GM12872 (cell line): Measurements from ENCODE around the gene AHCYL1.

Source experiments
- CTCF ChIP-seq: IDR thresholded peaks from 3 replicates; pipeline ENCODE4 v1.5.1; 2011; ENCODE audit warnings: low read depth, mild to moderate bottlenecking, low read length, moderate library complexity; ENCODE audit not compliant: insufficient read depth

AHCYL1 gene

DNA sequence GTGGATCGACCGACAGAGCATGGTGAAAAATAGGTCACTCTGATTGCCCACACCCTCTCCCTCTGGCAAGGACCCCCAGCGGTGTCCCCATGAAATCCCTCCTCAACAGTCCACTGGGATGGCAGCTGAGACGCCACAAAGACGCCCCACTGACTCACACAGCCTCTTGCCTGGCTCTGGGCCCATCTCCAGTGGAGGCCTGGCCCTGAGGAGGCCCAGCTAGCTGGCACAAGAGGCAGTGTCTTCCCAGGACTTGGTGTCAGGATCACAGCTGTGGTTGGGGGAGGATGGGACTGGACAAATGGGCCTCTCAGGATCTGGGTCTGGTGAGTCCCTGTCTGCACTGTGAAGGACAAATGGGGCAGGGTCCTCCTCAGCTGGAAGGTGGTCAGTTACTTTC lies 81.3 kb downstream of the AHCYL1 start:
- no peak for TF ChIP-seq CTCF

- no peak for TF ChIP-seq CTCF
Observed at GRCh38 chr1:110067479-110067892, 82.9 kb downstream of the AHCYL1 start.

DNA sequence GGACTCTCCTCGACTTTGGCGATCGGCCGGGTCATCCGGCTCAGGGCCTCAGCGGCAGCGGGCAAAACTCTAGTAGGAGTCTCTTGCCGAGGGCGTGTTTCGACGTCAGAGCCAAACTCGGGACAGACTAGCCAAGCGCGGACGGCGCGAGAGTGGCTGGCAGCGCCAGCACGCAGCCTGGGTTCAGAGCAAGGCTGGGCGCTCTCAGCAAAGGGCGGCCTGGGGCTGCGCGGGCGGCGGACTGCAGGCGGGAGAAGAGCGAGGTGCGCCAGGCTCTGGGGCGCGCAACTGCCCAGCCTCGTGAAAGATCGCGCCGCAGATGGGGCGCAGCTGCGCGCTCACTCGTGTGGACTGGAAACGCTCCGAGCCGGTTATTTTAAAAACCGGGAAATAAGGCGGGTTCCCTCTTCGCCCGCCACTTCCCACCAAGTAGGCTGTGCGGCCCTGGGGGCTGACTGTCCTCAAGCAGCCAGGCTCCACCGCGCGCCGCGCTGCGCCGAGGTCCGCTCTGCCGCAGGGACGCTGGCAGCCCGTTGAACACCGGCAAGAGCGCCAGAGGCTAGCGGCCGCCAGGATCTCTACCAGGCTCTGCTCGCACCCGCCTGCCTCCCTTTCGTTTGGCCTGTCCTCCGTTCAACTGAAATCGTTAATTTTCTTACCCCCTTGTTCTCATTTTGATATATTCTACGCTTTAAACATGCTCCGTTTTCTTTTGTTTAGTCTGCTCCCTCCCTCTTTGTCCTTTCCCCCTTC lies 83.5 kb downstream of the AHCYL1 start:
- no peak for TF ChIP-seq CTCF

GRCh38 chr1:110068646-110069403 lies 84.3 kb downstream of the AHCYL1 start:
- no peak for TF ChIP-seq CTCF

DNA sequence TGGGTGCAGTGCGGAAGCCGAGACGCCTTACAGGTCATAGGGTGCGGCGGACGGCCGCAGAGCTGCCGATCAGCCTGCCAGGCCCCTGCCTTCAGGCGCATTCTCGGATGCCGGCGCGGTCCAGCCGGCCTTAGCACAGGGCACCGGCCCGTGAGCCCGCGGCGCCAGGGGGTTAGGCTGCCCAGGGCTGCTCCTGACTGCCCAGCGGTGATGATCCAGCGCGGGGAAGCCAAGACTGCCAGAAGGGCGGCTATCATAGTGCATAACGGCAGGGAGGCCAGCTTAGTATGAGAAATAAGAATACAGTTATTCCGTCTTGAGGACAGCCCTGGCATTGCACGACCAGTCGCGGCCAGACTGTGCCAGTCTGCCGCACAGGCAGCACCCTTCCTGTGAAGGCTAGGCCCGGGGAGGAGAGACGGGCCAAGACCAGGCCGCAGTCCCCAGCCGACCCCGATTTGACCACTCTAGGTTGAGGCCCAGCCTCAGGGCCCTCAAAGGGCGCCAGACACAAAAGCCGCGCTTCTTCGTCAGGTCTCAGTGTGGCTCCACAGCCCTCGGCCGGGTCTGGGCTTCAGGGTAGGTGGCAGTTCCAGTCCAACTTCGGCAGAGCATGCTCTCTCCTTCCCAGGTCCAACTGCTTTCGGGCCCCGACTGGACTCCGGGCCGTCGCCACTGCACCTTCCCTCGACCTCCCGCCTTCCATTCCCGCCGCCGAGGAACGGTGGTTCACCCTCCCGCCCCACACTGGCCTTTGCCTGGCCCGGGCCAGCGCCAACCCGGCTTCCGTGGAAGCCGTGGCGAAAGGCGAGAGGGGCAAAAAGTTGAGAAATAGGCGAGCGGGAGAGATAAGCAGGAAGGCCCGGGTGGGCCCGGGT lies 85.1 kb downstream of the AHCYL1 start:
- TF ChIP-seq CTCF: no peak

DNA sequence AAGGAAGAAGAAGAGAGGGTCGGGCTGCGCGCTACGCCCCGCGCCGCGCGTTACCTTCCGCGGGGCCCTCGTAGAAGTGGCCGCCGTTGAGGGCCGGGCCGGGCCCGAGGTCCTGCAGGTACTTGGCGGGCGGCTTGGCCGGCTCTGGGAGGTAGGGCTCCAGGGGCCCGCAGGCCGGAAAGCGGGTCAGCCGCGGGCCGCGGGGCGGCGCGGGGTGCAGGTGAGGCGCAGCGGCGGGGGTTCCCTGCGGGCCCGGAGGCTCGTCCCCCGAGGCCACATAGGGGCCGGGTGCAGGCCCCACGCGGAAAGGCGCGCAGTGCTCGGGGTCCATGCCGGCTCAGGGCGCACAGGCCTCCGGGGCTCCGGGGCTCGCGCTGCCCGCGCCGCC lies 85.7 kb downstream of the AHCYL1 start:
- TF ChIP-seq CTCF: no peak

- no peak for TF ChIP-seq CTCF
Observed at GRCh38 chr1:110070671-110071242, 86.2 kb downstream of the AHCYL1 start, which contains the start of gene ALX3. ALX3 (minus strand) TSS chr1:110070672; CDS start chr1:110070612, 60 bp downstream.
